K562 (cell line): ENCODE measurements around the gene LYAR. TPM values are rescaled to one million over a fixed set of nuclear protein-coding genes. Genes with fewer than 3 reads are reported as not detected.

Experiments
- ATAC-seq: fragments of 200-7000 bp; cut with Tn5 transposase; 3 replicates; pipeline ENCODE4 v1.9.1; 2020; ENCODE audit warnings: moderate library complexity
- BruUV-seq: library from RNA; stranded (reverse); fragments of 400-500 nt; replicated peaks from 2 replicates; lab custom pipeline; 2021; lab: Mats Ljungman, UMichigan
- CTCF ChIA-PET: fragments of 300-600 bp; formaldehyde crosslinking; extraction: SDS; loops from one replicate; lab custom pipeline; 2021; ENCODE audit warnings: low intra/inter-chr PET ratio; lab: Yijun Ruan, JAX
- POLR2A ChIA-PET: fragments of 300-600, 350-650 bp; sonication (Branson Sonifier 250); formaldehyde crosslinking; extraction: SDS; loops from one replicate; lab custom pipeline; 2021; ENCODE audit warnings: antibody characterized with exemption, inconsistent platforms; lab: Yijun Ruan, JAX
- DNase-seq, 4 experiments: peaks; one replicate each; pipeline versions ENCODE4 v3.0.0 to v3.0.0-alpha.2; 2011 to 2018; ENCODE audit warnings: low spot score in 3 of 4, mixed read lengths in 3 of 4; ENCODE audit errors: extremely low read depth in 1 of 4
- FAIRE-seq: peaks from 2 replicates; lab custom pipeline; 2011; peaks lifted over from hg19 to GRCh38; lab: Jason Lieb, UNC
- H2AFZ ChIP-seq: 2 replicates; pipeline ENCODE4 v1.6.0; 2011; ENCODE audit warnings: low read depth, low read length, control low read depth, inconsistent platforms
- H3K27ac ChIP-seq: fragments of 200-600 bp; 3 replicates; pipeline ENCODE4 v1.8.0; 2011; ENCODE audit warnings: low read depth, mild to moderate bottlenecking, control low read depth, inconsistent platforms, low read length, moderate library complexity, mixed read lengths; ENCODE audit errors: extremely low read depth
- H3K27me3 ChIP-seq, 2 experiments: fragments of 300-600 bp in 1 of 2; 2 replicates in 1 of 2; 3 replicates in 1 of 2; pipeline versions ENCODE4 v1.6.0 to v1.8.0; 2011; ENCODE audit warnings: inconsistent platforms in 2 of 2, low read length in 2 of 2, mild to moderate bottlenecking in 1 of 2, mixed read lengths in 1 of 2, moderate library complexity in 1 of 2; ENCODE audit not compliant: control insufficient read depth in 2 of 2, insufficient read depth in 2 of 2
- H3K36me3 ChIP-seq: fragments of 300-600 bp; 3 replicates; pipeline ENCODE4 v1.8.0; 2011; ENCODE audit warnings: mild to moderate bottlenecking, low read length, inconsistent platforms; ENCODE audit not compliant: control insufficient read depth, insufficient read depth
- H3K4me1 ChIP-seq, 2 experiments: fragments of 200-600 bp in 1 of 2; replicated peaks in 1 of 2; 2 replicates in 1 of 2; 3 replicates in 1 of 2; pipeline versions ENCODE4 v1.5.1 to v1.8.0; 2011; ENCODE audit warnings: inconsistent platforms in 2 of 2, low read length in 2 of 2, mild to moderate bottlenecking in 1 of 2, mixed read lengths in 1 of 2, moderate library complexity in 1 of 2; ENCODE audit not compliant: control insufficient read depth in 2 of 2, insufficient read depth in 2 of 2
- H3K4me2 ChIP-seq: 2 replicates; pipeline ENCODE4 v1.6.1; 2011; ENCODE audit warnings: low read length, control low read depth, inconsistent platforms, mixed read lengths; ENCODE audit not compliant: insufficient read depth
- H3K4me3 ChIP-seq: fragments of 200-600 bp; sonication (generic), shearing (Covaris generic); 2 replicates; pipeline ENCODE4 v1.5.1; 2016; ENCODE audit warnings: control low read depth, inconsistent platforms
- H3K79me2 ChIP-seq: fragments of 200-600 bp; 3 replicates; pipeline ENCODE4 v1.8.0; 2011; ENCODE audit warnings: low read length, inconsistent platforms; ENCODE audit not compliant: control insufficient read depth, insufficient read depth
- H3K9ac ChIP-seq, 2 experiments: 2 replicates each; pipeline versions ENCODE4 v1.6.0 to v1.6.1; 2011; ENCODE audit warnings: low read depth in 2 of 2, low read length in 2 of 2, control low read depth in 1 of 2, inconsistent platforms in 1 of 2, mild to moderate bottlenecking in 1 of 2, mixed read lengths in 1 of 2; ENCODE audit not compliant: insufficient read depth in 1 of 2
- H3K9me1 ChIP-seq: one replicate; pipeline ENCODE4 v1.6.0; 2011; ENCODE audit warnings: inconsistent platforms, mild to moderate bottlenecking, low read length, moderate library complexity; ENCODE audit not compliant: control insufficient read depth, insufficient read depth
- H3K9me3 ChIP-seq: replicated peaks from 2 replicates; pipeline ENCODE4 v1.5.1; 2011; ENCODE audit warnings: low read depth, low read length, inconsistent platforms; ENCODE audit not compliant: control insufficient read depth, insufficient read depth
- H4K20me1 ChIP-seq: replicated peaks from 2 replicates; pipeline ENCODE4 v1.6.1; 2011; ENCODE audit warnings: low read length, inconsistent platforms, mixed read lengths; ENCODE audit not compliant: control insufficient read depth, insufficient read depth
- ARID1B ChIP-seq: fragments of 450-650 bp; IDR thresholded peaks from 2 replicates; pipeline ENCODE4 v1.6.1; 2016; ENCODE audit warnings: antibody characterized with exemption, mild to moderate bottlenecking, inconsistent platforms
- ERF ChIP-seq: fragments of 450-650 bp; formaldehyde crosslinking; IDR thresholded peaks from 2 replicates; pipeline ENCODE4 v1.4.0; 2020; ENCODE audit warnings: mild to moderate bottlenecking, mixed read lengths
- HLTF ChIP-seq: fragments of 450-650 bp; IDR thresholded peaks from 2 replicates; pipeline ENCODE4 v1.6.1; 2016
- WGBS: fragments of 100-300 bp; shearing (Covaris generic); methylation state at CpG from one replicate; pipeline ENCODE4 v1.1.6; 2016; ENCODE audit warnings: low coverage, mixed read lengths; ENCODE audit not compliant: insufficient coverage; ENCODE audit errors: missing lambda C conversion rate; 5-methylcytosine and 5-hydroxymethylcytosine counted together
- in situ Hi-C: fragments of 300-500 bp; cut with MboI; formaldehyde crosslinking; loops from 4 replicates; pipeline ENCODE4 v1.15.0; 2018; ENCODE audit warnings: inconsistent platforms, mixed read lengths
- intact Hi-C: fragments of 100-400 bp; cut with micrococcal nuclease; formaldehyde crosslinking; loops from 2 replicates; pipeline ENCODE4 v1.14.2; 2022
- polyA plus RNA-seq, 8 experiments: library from polyadenylated mRNA; depleted of rRNA in 4 of 8; stranded (reverse) in 5 of 8; unstranded in 3 of 8; fragments of >200 nt; fragmentation: Nextera tagmentation in 2 of 8; fragmentation: Illumina TruSeq in 1 of 8; extraction: Ambion mirVana in 2 of 8; extraction: Trizol in 1 of 8; gene quantifications; 2 replicates each; pipeline versions ENCODE4 v1.2.1 to v1.2.3, GENCODE V29; 2011 to 2014; ENCODE audit warnings: inconsistent platforms in 1 of 8, missing spikeins in 1 of 8
- total RNA-seq, 7 experiments: library from RNA; depleted of rRNA in 6 of 7; stranded (reverse); fragments of >200 nt in 6 of 7; fragmentation: Illumina TruSeq in 2 of 7; extraction: Trizol in 2 of 7; gene quantifications; 2 replicates each; pipeline versions ENCODE4 v1.2.1 to v1.2.3, GENCODE V29; 2011 to 2021; ENCODE audit warnings: low replicate concordance in 1 of 7
- TF ChIP-seq, protein P1 (sequence below): fragments of 450-650 bp; formaldehyde crosslinking; IDR thresholded peaks from 2 replicates; pipeline ENCODE4 v1.4.0; 2020; ENCODE audit warnings: mild to moderate bottlenecking, moderate library complexity

Gene LYAR
- total and polyA plus RNA-seq, 9 of the 15 experiments (the other 6 are each of a cell fraction or from before 2014, with no cell fraction given), result 28.3 to 172 (median 127) TPM

- Histone ChIP-seq H3K27me3 (peaks cover 14 to 29% of the 10 kb centered on the region in 2 experiments), H2AFZ (peak overlapping the region; percentile 40; the same call in 1 of the 2 replicates), H4K20me1 (no peaks in the 10 kb centered on the region), H3K9me3 (no peaks in the 10 kb centered on the region), H3K79me2 (no peaks in the 10 kb centered on the region), H3K36me3 (no peaks in the 10 kb centered on the region), H3K9ac (no peak overlapping the region), H3K4me1 (no peaks in the 10 kb centered on the region; a peak in 1 of 5 replicates), H3K4me3 (no peak overlapping the region), H3K4me2 (no peak overlapping the region), H3K27ac (no peak overlapping the region), H3K9me1 (no peaks in the 10 kb centered on the region)
- CTCF ChIA-PET, result interaction anchor here (0.8 to 1.4 kb wide), 4 partner anchors 80 to 171 kb away, joined by 3 to 6 read pairs (median 3); no protein-coding TSS in a partner anchor
- DNase-seq, result no peak
- POLR2A ChIA-PET, result interaction anchor here (1.1 to 2.1 kb wide), 3 partner anchors 10 to 119 kb away, joined by 3 to 9 read pairs (median 3); no protein-coding TSS in a partner anchor
- TF ChIP-seq HLTF (no peak), ERF (CRISPR knock-in tag) (no peak), ARID1B (no peak)
- TF ChIP-seq, protein P1, sequence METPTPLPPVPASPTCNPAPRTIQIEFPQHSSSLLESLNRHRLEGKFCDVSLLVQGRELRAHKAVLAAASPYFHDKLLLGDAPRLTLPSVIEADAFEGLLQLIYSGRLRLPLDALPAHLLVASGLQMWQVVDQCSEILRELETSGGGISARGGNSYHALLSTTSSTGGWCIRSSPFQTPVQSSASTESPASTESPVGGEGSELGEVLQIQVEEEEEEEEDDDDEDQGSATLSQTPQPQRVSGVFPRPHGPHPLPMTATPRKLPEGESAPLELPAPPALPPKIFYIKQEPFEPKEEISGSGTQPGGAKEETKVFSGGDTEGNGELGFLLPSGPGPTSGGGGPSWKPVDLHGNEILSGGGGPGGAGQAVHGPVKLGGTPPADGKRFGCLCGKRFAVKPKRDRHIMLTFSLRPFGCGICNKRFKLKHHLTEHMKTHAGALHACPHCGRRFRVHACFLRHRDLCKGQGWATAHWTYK (CRISPR knock-in tag), result no peak
- no TSS peak for BruUV-seq
- intact Hi-C loops, result loop anchor here (1.0 to 10.0 kb wide), 2 partner anchors 76 to 175 kb away; no protein-coding TSS in a partner anchor
- WGBS, result 15% methylated on average over 8 of the region's 9 CpGs
- in situ Hi-C loops, result no loop called here
- ATAC-seq, result no peak; the same call in 2 of the 3 replicates
- no peak for FAIRE-seq
Measured at GRCh38 chr4:4259484-4260100, 30.4 kb downstream of the LYAR start.
